Keratinocyte (primary cell): ENCODE data around the gene TNS4. TPM values are rescaled to one million over a fixed set of nuclear protein-coding genes. Genes with fewer than 3 reads are reported as not detected.

Source experiments
- DNase-seq: peaks from one replicate; pipeline ENCODE4 v3.0.0-alpha.2; 2011; ENCODE audit warnings: low read depth, missing footprints, low spot score
- FAIRE-seq: peaks from 2 replicates; lab custom pipeline; 2011; peaks lifted over from hg19 to GRCh38; lab: Jason Lieb, UNC
- H2AFZ ChIP-seq: 2 replicates; pipeline ENCODE4 v1.6.0; 2012; ENCODE audit warnings: low read length, control low read depth, inconsistent platforms; ENCODE audit not compliant: control insufficient read depth
- H3K27ac ChIP-seq: 2 replicates; pipeline ENCODE4 v1.5.1; 2011; ENCODE audit warnings: low read length; ENCODE audit not compliant: control insufficient read depth, insufficient read depth
- H3K27me3 ChIP-seq: 3 replicates; pipeline ENCODE4 v1.6.0; 2011; ENCODE audit warnings: low read length; ENCODE audit not compliant: control insufficient read depth, insufficient read depth; ENCODE audit errors: extremely low read depth
- H3K36me3 ChIP-seq, 2 experiments: 2 replicates in 1 of 2; 3 replicates in 1 of 2; pipeline ENCODE4 v1.5.1; 2011; ENCODE audit warnings: low read length in 2 of 2, mild to moderate bottlenecking in 1 of 2; ENCODE audit not compliant: control insufficient read depth in 2 of 2, insufficient read depth in 2 of 2; ENCODE audit errors: extremely low read depth in 1 of 2
- H3K4me1 ChIP-seq: 3 replicates; pipeline ENCODE4 v1.5.1; 2011; ENCODE audit warnings: low read length; ENCODE audit not compliant: control insufficient read depth, insufficient read depth; ENCODE audit errors: extremely low read depth
- H3K4me2 ChIP-seq: 3 replicates; pipeline ENCODE4 v1.6.0; 2011; ENCODE audit warnings: low read depth, low read length; ENCODE audit not compliant: control insufficient read depth, insufficient read depth; ENCODE audit errors: extremely low read depth
- H3K4me3 ChIP-seq, 3 experiments: fragments of 200-600 bp in 1 of 3; sonication (generic) in 1 of 3; 2 replicates in 2 of 3; 3 replicates in 1 of 3; pipeline ENCODE4 v1.5.1; 2011 to 2016; ENCODE audit warnings: low read length in 3 of 3, mild to moderate bottlenecking in 3 of 3, control low read depth in 2 of 3, inconsistent platforms in 1 of 3, low read depth in 1 of 3, mixed read lengths in 1 of 3, mixed run types in 1 of 3, moderate library complexity in 1 of 3; ENCODE audit not compliant: control insufficient read depth in 2 of 3, insufficient read depth in 2 of 3; ENCODE audit errors: extremely low read depth in 1 of 3
- H3K79me2 ChIP-seq: 2 replicates; pipeline ENCODE4 v1.6.0; 2012; ENCODE audit warnings: low read length; ENCODE audit not compliant: control insufficient read depth, insufficient read depth
- H3K9ac ChIP-seq: 3 replicates; pipeline ENCODE4 v1.6.0; 2011; ENCODE audit warnings: low read length; ENCODE audit not compliant: control insufficient read depth, insufficient read depth; ENCODE audit errors: extremely low read depth
- H3K9me1 ChIP-seq: 3 replicates; pipeline ENCODE4 v1.6.0; 2011; ENCODE audit warnings: low read length; ENCODE audit not compliant: control insufficient read depth, insufficient read depth; ENCODE audit errors: extremely low read depth
- H3K9me3 ChIP-seq: 2 replicates; pipeline ENCODE4 v1.5.1; 2012; ENCODE audit warnings: low read depth, low read length; ENCODE audit not compliant: control insufficient read depth
- H4K20me1 ChIP-seq: 3 replicates; pipeline ENCODE4 v1.6.0; 2011; ENCODE audit warnings: low read length; ENCODE audit not compliant: control insufficient read depth, insufficient read depth; ENCODE audit errors: extremely low read depth
- CTCF ChIP-seq, 3 experiments: IDR thresholded peaks in 1 of 3; conservative IDR thresholded peaks in 1 of 3; optimal IDR thresholded peaks in 1 of 3; 2 replicates in 2 of 3; 3 replicates in 1 of 3; pipeline versions ENCODE3 to v1.5.1; 2011; ENCODE audit warnings: low read length in 3 of 3, mild to moderate bottlenecking in 3 of 3, moderate library complexity in 2 of 3, control low read depth in 1 of 3, inconsistent platforms in 1 of 3; ENCODE audit not compliant: insufficient read depth in 2 of 3; ENCODE audit errors: extremely low read depth in 1 of 3
- EZH2 ChIP-seq: IDR thresholded peaks from one replicate; pipeline ENCODE4 v1.6.1; 2012; ENCODE audit warnings: inconsistent platforms, mild to moderate bottlenecking, low read length, moderate library complexity
- dilution Hi-C: fragments of 300-500 bp; cut with MboI; formaldehyde crosslinking; loops from one replicate; pipeline ENCODE4 v1.7.0; 2020; ENCODE audit warnings: low sequenced_read_pairs; ENCODE audit not compliant: extremely low pct_ligation_motif_present
- polyA plus RNA-seq, 5 experiments: library from polyadenylated mRNA; depleted of rRNA in 3 of 5; stranded (reverse) in 3 of 5; stranded (forward) in 1 of 5; unstranded in 1 of 5; fragments of >200 nt; gene quantifications; 1 replicate in 1 of 5; 2 replicates in 3 of 5; 3 replicates in 1 of 5; pipeline versions ENCODE4 v1.2.1 to v1.2.3, GENCODE V29; 2011 to 2012; ENCODE audit warnings: missing spikeins in 2 of 5, low read depth in 1 of 5, low replicate concordance in 1 of 5

The TNS4 gene
- polyA plus RNA-seq, 1 donor (not counting 4 experiments of a cell fraction or from before 2014, with no cell fraction given) = 160 TPM

GRCh38 chr17:40431231-40431602 lies 70.2 kb downstream of the TNS4 start:
- no peak for DNase-seq
- Histone ChIP-seq H3K4me3 (no peak overlapping the region), H3K27ac (no peak overlapping the region), H3K9me1 (no peaks in the 10 kb centered on the region), H3K9me3 (no peaks in the 10 kb centered on the region), H3K9ac (no peak overlapping the region), H3K27me3 (peaks cover 27% of the 10 kb centered on the region), H3K4me2 (no peak overlapping the region), H2AFZ (no peak overlapping the region), H3K36me3 (no peaks in the 10 kb centered on the region), H3K4me1 (no peaks in the 10 kb centered on the region), H4K20me1 (no peaks in the 10 kb centered on the region), H3K79me2 (no peaks in the 10 kb centered on the region)
- FAIRE-seq = no peak
- TF ChIP-seq CTCF (optimal IDR thresholded peaks at IDR 0.05 in 1 of 3, IDR thresholded peaks at IDR 0.05 in 1 of 3, conservative IDR thresholded peaks at IDR 0.05 in 1 of 3; ENCODE audit: extremely low read depth in 1 of 3, insufficient read depth in 2 of 3, low read length in 3 of 3) (no peak), EZH2 (no peak)
- dilution Hi-C loops = no loop called here

GRCh38 chr17:40430272-40431230 lies 70.9 kb downstream of the TNS4 start:
- no peaks in the 10 kb centered on the region for H3K79me2 ChIP-seq
- no peak overlapping the region for H3K9ac ChIP-seq
- no peak overlapping the region for H3K27ac ChIP-seq
- FAIRE-seq = no peak
- peaks cover 27% of the 10 kb centered on the region for H3K27me3 ChIP-seq
- no peak overlapping the region for H3K4me3 ChIP-seq
- H3K9me3 ChIP-seq = no peaks in the 10 kb centered on the region
- H3K4me2 ChIP-seq = no peak overlapping the region
- dilution Hi-C loops = no loop called here
- no peaks in the 10 kb centered on the region for H3K9me1 ChIP-seq
- H4K20me1 ChIP-seq = no peaks in the 10 kb centered on the region
- no peaks in the 10 kb centered on the region for H3K36me3 ChIP-seq
- TF ChIP-seq EZH2 (no peak), CTCF (optimal IDR thresholded peaks at IDR 0.05 in 1 of 3, IDR thresholded peaks at IDR 0.05 in 1 of 3, conservative IDR thresholded peaks at IDR 0.05 in 1 of 3; ENCODE audit: extremely low read depth in 1 of 3, insufficient read depth in 2 of 3, low read length in 3 of 3) (no peak)
- H2AFZ ChIP-seq = no peak overlapping the region
- no peak for DNase-seq
- no peaks in the 10 kb centered on the region for H3K4me1 ChIP-seq
